A172 (cell line): ENCODE measurements around the gene U2AF2. TPM values are rescaled to one million over a fixed set of nuclear protein-coding genes. Genes with fewer than 3 reads are reported as not detected.
"Not testable (repeated sequence)": the region's sequence is repeated elsewhere in the genome, so short reads cannot be mapped to it uniquely, and the experiment has no call there.

Experiments used
- DNase-seq: peaks from one replicate; pipeline ENCODE4 v3.0.0-alpha.2; 2015; ENCODE audit warnings: low spot score
- total RNA-seq: library from RNA; depleted of rRNA; stranded (reverse); fragments of >200 nt; shearing (Covaris generic); gene quantifications from 2 replicates; pipeline ENCODE4 v1.2.3, GENCODE V29; 2014; rRNA removed

Gene U2AF2
- total RNA-seq, 1 experiment from 2014 or later: 143 TPM

- no peak for DNase-seq
Observed at GRCh38 chr19:55705972-55706371, 51.1 kb downstream of the U2AF2 start.

- no peak for DNase-seq
Observed at GRCh38 chr19:55711719-55712118, 56.9 kb downstream of the U2AF2 start.

DNA sequence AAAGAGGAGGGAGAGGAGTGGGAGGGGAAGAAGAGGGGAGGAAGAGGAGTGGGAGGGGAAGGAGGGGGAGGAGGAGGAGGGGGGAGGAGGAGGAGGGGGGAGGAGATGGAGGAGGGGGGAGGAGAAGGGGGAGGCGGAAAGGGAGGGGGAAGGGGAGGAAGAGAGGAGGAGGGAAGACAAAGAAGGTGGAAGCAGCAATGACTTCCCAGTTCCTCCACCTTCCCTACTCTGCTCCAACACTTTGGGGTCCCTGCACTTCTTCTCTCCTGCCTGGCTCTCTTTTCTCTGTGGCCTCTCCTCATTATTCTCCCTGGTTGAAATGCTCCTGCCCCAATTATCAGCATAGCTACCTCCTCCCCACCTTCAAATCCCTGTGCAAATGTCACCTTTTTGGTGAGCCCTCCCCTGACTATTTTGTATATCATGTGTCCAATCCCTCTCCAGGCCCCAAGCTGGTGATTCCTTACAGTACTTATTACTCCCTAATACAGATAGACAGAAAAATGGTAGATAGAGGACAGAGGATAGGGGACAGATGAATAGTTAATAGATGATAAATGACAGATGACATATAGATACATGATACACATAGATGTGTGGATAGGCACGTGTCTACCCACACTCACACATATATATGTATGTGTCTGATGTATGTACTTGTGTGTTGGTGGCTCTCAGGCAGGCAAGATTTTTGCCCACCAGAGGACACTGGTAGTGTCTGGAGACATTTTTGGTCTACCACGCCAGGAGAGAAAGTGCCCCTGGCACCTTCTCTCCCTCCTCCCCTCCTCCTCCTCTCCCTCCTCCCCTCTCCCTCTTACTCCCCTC lies 58.2 kb downstream of the U2AF2 start:
- no peak for DNase-seq

DNA sequence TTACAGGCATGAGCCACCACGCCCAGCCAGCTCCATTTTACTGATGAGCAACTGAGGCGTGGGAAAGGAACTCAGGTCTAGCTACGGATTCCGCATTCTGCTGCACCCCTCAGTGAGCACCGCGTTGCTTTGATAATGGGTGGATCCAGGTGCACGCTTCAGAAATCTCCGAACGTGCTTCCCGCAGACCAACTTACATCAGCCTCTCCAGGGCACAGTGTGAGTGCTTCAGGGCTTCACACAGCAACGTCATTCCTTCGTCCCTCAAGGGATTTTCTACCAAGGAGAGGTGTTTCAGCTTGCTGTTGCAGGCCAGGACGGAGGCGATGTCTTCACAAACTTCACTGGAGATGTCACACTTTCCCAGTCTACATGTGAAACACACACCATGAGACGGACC lies 61.7 kb downstream of the U2AF2 start:
- DNase-seq: no peak

DNA sequence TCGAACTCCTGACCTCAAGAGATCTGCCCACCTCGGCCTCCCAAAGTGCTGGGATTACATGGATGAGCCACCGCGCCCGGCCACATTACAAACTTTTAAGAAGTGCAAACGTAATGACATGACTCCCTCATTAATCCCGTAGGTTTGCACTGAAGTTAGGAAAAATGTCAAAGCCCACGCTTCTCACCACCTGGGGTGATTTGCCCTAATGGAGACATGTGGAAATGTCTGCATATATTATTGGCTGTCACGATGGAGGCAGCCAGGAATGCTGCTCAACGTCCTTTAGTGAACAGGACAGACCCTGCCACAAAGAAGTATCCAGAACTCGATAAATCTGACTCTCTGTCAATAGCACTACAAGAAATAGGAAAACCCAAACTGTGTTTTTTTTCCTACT lies 62.4 kb downstream of the U2AF2 start:
- no peak for DNase-seq

- DNase-seq: not testable (repeated sequence)
Observed at GRCh38 chr19:55717879-55718711, 63.3 kb downstream of the U2AF2 start.

DNA sequence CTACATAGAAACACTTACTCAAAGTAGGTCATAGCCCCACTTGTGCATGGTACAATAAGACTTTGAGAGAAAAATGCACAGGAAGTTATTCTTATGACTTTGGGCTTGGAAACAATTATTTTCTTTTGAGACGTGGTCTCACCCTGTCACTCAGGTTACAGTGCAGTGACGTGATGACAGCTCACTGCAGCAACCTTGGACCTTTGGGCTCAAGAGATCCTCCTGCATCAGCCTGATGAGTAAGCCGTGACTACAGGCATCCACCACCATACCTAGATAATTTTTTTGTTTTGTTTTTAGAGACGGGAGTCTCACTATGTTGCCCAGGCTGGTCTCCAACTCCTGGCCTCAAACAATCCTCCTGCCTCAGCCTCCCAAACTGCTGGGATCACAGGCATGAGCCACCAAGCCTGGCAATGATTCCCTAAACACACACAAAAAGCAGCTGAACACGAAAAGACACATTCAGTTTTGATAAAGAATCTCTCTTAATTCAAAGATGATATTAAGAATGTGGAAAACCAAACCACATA lies 65.4 kb downstream of the U2AF2 start:
- DNase-seq: no peak

- no peak for DNase-seq
Observed at GRCh38 chr19:55720801-55721200, 66.0 kb downstream of the U2AF2 start.

- DNase-seq: no peak
Observed at GRCh38 chr19:55723491-55723890, 68.7 kb downstream of the U2AF2 start.

Other genes starting within 250 kb of the U2AF2 start
- 272 and 464 TPM in 2 replicates for gene UBE2S, start 247.2 kb upstream of the U2AF2 start, total RNA-seq
- gene SHISA7, start 211.7 kb upstream of the U2AF2 start, total RNA-seq: not detected in 2 replicates
- 114 and 139 TPM in 2 replicates for gene ISOC2, start 193.4 kb upstream of the U2AF2 start, total RNA-seq
- gene C19orf85, start 190.3 kb upstream of the U2AF2 start, total RNA-seq: 0.07 TPM in 1 of 2 replicates, not detected in the other
- 4.1 and 4.8 TPM in 2 replicates for gene ZNF628, start 178.4 kb upstream of the U2AF2 start, total RNA-seq
- gene NAT14, start 169.8 kb upstream of the U2AF2 start, total RNA-seq: 56.2 and 65.7 TPM in 2 replicates
- gene SSC5D, start 166.6 kb upstream of the U2AF2 start, total RNA-seq: 1.1 and 1.2 TPM in 2 replicates
- 0.38 TPM in 1 of 2 replicates, not detected in the other for gene SBK2, start 117.9 kb upstream of the U2AF2 start, total RNA-seq
- 0.19 and 0.81 TPM in 2 replicates for gene SBK3, start 109.5 kb upstream of the U2AF2 start, total RNA-seq
- 7.9 and 16.6 TPM in 2 replicates for gene ZNF579, start 74.2 kb upstream of the U2AF2 start, total RNA-seq
- gene FIZ1, start 55.5 kb upstream of the U2AF2 start, total RNA-seq: 11.5 and 11.7 TPM in 2 replicates
- gene ZNF524, start 54.7 kb upstream of the U2AF2 start, total RNA-seq: 20.0 and 23.7 TPM in 2 replicates
- 0.81 and 1.4 TPM in 2 replicates for gene ZNF865, start 49.4 kb upstream of the U2AF2 start, total RNA-seq
- gene ZNF784, start 30.5 kb upstream of the U2AF2 start, total RNA-seq: 0.62 and 6.5 TPM in 2 replicates
- 13.0 and 21.6 TPM in 2 replicates for gene ZNF580, start 14.0 kb upstream of the U2AF2 start, total RNA-seq
- gene ZNF581, start 11.4 kb upstream of the U2AF2 start, total RNA-seq: 7.3 and 20.2 TPM in 2 replicates
- 2.6 and 6.0 TPM in 2 replicates for gene CCDC106, start 6.8 kb upstream of the U2AF2 start, total RNA-seq
- 135 and 138 TPM in 2 replicates for gene EPN1, start 20.2 kb downstream of the U2AF2 start, total RNA-seq
- gene NLRP9, start 83.4 kb downstream of the U2AF2 start, total RNA-seq: not detected in 2 replicates
- not detected in 2 replicates for gene RFPL4A, start 104.1 kb downstream of the U2AF2 start, total RNA-seq
- 1.6 TPM in 1 of 2 replicates, not detected in the other for gene RFPL4AL1, start 114.1 kb downstream of the U2AF2 start, total RNA-seq
- 2.5 and 4.9 TPM in 2 replicates for gene NLRP11, start 177.0 kb downstream of the U2AF2 start, total RNA-seq
- 0.03 TPM in 1 of 2 replicates, not detected in the other for gene NLRP4, start 181.5 kb downstream of the U2AF2 start, total RNA-seq